Amygdala (tissue), 56 donors: ENCODE measurements around the gene SYNDIG1.

ENCODE experiments used
- DNase-seq, 56 donors: peaks; one replicate each; lab custom pipeline; 2025; lab: John Stamatoyannopoulos, UW

Gene SYNDIG1

DNA sequence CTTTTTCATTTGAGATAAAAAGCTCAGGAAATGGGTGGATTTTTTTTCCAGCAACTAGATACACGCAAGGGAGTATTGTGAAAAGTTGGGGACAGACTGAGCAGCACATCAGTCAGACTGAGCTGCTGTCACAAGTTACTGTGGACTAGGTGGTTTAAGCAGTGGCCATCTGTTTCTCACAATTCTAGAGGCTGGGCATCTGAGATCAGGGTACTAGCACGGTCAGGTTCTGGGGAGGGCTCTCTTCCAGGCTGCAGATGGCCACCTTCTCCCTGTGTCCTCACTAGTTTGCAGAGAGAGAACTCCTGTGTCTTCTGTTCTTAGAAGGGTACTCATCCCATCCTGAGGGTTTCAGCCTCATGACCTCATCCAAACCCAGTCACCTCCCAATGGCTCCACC, 178.3 kb downstream of the SYNDIG1 start:
- no peak for DNase-seq

DNA sequence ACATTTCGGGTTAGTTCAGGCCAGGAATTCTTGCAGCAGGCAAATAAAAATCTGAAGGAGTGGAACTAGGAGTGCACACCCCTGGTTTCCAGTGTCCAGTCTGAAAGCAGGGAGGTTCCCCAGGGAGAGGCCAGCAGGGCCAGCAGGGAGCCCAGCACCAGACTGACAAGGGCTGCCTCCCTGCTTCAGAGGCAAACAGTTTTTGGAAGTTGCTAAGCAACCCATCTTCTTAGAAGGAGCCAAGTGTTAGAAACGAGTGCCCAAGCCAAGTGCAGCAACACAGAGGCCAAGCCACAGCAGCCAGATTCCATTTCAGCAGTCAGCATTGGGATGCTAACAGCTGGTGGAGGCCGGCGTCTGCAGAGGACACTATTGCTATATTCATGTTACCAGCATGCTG, 179.1 kb downstream of the SYNDIG1 start:
- DNase-seq, result no peak

DNA sequence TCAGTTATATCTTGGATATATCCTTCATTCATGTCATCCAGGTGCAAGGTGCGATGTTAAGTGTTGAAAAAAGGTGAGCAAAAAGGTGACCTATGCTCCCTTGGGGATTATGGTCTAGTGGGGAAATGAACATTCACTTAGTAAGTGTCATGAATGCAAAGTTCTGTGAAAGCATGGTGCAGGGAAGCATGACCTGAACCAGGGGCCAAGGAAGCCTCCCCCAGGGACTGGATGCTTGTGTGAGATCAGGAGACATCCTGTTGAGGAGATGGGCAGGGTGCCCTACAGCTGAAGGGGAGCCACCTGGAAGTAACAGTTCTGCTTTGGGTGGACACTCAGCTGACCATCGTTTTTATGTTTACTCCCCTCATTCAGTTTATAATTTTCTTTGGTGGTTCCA, 179.5 kb downstream of the SYNDIG1 start:
- DNase-seq, result no peak

DNA sequence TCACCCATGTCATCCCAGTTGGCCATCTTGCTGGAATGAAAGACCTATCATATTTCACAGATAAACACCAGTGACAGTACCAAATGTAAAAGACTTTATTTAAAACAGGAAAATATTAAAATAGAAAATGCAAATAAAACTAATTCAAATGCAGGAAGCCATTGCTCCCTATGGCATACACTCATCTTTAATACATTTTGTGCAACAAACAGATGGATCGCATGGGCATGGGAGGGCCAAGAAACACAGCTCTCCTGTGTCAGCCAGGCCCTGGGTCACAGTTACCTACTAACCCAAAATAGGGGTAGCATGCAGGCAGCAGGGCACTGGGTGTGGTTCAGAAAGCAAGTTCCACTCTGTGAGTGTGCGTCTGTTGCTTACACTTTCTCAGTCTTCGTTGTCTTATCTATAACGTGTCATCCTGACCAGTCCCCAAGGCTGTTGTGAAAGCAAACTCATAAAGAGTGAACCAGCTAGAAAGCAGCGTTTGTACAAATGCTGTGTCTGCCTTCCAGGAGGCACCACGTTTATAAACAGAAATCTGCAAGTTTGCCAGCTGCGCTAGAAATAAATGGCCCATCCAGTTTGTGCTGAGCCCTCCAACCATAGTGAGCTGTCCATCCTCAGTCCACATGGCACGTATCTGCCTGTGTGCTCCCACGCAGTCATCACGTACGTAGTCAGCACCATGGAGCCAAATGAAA, 180.5 kb downstream of the SYNDIG1 start:
- DNase-seq, result peak in 14 of 56 donors; percentile 14 to 66 (median 42)

DNA sequence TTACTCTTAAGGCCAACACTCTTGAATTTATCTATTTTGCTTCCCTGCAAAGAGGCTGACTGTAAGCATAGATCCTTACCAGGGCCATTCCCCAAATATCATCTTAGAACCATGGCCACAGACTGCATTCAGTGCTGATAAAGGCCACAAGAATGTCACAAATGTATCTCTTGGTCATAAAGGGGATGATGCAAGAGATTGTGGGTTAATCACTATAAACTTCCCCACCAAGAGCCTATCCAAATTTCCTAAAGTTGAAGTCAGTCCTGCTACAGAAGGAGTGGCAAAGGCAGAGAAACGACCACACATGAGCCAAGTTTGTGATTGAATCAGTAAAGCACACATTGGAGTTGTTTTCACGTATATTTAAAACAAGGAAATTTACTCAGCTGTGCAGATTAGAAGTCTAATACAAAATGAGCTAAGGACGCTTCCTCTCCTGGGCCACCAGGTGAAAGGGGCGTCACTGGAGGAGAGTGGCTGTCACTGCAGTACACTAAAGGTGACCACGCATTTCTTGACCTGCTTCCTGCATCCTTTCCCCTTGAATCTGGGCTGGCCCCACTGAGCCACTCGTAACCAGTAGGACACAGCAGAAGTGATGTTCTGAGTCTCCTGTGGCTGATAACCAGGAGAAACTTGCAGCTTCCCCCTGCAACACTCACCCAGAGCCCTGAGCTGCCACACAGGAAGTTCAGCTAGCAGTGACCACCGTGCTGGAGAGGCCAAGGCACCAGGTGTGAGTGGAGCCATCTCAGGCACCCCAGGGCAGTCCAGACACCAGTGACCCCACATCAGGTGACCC, 181.9 kb downstream of the SYNDIG1 start:
- no peak for DNase-seq

DNA sequence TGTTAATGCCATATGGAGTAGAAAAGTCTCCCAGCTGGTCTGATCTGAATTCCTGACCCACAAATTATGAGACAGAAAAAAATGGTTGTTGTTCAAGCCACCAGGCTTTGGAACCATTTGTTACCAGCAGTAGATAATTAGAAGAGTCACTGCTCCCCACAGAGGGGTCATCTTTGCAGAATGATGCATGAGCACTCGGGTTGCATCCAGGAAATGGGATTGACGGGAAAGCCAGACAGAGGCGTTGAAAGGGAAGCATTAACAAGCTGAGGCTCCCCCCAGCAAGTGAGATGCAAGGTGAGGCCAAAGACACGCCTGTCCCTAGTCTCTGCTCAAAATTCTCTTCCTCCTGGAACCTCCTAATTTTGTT, 182.5 kb downstream of the SYNDIG1 start:
- no peak for DNase-seq

DNA sequence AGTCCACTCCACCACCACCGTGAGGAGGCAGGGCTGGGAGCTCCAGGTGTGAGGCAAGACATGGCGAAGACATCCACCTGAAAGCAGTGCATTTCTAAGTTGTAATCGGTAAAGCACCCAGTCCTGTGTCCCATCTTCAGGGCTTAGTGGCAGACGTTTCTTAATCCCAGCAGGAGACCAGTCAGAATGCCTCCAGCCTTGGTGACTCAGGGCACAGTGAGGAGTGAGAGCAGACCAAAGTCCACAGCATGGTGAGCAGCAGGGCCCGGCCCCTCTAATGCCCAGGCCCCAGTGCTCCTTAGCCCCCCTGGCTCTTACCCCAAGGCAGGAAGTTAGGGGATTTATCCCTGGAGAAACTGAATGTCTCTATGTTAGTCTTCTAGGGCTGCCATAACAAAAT, 183.9 kb downstream of the SYNDIG1 start:
- DNase-seq, result no peak

DNA sequence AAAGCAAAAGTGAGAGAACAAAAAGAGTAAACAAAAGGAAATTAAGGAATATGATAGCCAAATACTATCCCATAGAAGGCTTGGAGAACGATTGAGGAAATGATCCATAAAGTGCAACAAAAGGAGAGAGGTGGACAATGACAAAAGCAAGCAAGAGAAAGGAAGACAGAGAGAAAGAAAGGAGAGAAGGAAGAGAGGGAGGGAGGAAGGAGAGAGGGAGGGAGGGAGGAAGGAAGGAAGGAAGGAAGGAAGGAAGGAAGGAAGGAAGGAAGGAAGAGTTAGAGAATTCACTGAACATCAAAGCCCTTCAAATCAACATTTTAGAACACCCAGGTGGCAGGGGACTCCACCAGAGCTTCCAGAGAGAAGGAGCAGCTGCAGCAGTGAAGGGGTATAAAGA, 185.0 kb downstream of the SYNDIG1 start:
- no peak for DNase-seq

DNA sequence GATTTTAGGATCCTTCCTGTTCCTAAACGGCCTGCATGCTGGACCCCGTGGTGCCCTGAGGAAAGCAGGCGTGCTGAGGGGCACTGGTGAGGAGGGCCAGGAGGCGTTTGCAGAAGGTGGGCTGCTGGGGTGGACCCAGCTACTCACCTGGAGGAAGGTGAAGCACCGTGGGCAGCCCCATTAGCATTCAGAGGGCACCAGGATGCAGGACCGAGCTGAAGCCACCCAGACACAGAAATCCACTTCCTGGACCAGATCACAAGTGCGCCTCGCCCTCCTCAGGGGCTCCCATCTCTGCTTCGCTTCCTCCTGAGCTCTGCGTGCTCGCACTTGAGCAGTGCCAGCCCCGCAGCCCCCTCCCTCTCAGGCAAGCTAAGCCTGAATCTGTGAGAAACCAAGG, 187.0 kb downstream of the SYNDIG1 start:
- no peak for DNase-seq

DNA sequence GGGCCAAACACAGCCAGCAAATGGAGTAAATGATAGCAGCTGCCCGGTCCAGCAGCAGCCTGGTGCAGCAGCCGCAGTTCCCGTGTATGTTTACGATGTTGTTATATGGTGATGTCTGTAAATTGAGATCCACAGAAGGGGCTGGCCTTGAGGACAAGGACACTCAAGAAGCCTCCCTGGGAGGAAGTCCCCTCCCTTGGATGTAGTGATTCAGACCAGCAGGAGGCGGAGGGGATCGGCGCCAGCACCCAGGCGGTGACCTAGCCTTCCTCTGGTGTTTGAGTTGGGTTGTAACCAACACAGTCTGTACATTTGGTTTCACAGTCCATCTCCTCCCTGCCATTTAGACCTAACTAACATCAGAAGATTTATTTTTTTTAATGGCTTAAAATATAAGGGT, 187.8 kb downstream of the SYNDIG1 start:
- no peak for DNase-seq

DNA sequence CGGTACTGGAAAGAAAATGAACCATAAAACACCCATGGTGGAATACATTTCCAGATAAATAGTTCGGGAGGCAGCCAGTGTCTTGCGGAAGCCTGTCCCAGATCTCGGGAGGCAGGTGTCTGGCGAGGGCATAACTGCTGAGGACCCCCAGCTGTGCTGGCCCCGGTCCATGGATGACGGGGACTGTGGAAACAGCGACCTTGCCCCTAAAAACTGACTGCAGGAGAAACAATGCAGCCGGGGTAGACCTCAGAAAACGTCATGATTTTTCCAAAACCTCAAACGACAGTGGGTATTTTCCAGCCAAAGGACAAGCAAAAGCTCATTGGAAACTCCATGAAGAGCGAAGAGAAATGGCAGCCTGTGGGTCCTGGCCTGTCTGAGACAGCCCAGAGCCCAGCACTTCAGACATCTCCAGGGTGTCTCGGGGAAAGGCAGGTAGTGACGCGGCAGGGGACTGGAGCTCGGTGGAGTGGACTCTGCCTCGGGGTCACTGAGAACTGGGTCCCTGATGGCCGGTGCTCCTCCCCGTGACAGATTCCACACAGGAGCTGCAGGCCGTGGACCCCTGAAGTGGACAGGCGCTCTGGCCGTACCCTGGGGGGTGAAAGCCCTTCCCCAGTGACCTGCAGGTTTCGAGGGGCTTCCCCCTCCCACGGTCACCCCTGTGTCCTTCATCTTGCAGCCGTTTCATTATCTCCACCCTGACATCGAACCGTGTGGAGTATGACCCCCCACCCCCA, 188.6 kb downstream of the SYNDIG1 start:
- no peak for DNase-seq

DNA sequence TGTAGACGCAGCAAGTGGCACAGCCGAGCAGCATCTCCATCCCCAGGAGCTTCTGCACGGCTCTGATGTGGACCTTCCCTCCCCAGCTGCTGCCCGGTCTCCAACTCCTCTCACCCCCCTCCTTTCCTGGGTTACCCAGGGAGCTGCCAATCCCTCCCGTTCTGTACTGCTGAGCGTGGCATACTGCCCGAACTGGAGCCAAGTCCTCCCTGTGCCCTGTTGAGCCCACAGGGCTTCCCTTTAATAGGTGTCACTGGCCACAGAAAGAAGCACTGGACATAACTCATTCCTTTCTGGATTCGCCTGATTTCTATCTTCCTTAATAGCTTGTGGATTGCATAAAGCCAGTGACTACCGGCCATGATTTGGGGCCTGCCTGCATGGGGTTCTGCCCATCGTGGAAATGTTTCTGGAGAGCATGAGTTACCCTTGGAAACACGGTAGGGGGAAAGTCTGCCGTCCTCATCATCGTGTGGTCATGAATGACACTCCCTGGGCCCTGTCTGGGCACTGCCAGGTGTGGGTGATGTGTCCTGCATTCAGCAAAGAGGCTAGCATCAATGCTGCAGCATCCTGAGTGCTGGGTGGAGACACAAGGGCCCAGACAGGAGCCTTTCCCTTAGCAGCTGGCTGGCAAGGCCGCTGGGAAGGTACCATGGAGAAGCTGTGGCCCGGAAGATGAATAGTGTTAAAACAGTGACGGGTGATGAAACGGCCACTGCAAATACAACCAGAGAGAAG, 189.7 kb downstream of the SYNDIG1 start:
- peak in 11 of 56 donors; percentile 13 to 47 (median 36) for DNase-seq

DNA sequence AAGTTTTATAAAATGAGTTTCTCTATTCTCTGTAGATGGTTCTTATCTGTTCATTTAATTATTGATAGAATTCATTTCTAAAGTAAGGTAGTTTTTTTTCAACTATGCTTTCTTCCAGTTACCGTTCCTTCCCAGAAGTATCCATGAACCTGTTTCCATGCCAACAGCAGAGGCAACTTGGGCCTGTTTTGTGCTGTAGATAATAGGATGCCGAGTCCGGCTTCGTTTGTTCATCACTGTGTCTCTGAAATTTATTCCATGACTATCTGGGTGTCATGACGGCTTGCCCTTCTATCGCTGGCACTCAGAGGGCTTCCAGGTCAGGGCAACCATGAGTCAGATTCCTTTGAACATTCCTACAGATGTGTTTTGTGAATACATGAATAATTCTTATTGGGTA, 190.4 kb downstream of the SYNDIG1 start:
- DNase-seq, result no peak

DNA sequence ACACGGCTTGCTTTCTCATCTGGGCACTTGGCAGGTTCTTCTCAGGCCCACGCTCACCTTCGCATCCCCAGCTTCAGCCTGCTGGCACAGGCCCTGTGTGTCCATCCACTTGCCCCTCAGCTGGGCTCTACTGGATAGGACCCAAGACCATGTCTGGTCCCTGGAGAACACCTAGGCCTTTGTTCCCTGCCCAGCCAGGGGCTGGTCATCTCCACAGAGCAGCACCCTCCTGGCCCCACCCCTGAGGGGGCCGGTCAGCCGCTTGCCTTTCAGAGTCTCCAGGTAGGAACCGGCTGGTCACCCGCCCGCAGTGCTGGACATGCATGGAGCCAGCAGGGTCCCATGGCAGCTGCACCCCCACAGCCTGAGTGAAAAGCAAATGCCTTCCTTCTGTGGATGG, 191.2 kb downstream of the SYNDIG1 start:
- no peak for DNase-seq

DNA sequence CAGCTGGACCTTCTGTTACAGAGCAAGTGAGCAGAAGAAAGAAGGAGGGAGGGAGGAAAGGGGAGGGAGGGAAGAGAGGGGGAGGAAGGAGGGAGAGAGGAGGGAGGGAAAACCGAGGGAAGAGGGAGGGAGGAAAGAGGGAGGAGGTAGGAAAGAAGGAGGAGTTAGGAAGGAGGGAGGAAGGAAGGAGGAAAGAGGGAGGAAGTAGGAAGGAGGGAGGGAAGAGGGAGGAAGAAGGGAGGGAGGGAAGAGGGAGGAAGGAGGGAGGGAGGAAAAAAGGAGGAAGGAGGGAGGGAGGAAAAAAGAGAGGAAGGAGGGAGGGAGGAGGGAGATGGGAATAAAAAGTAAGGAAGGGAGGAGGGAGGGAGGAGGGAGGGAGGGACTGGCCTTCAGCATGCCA, 191.8 kb downstream of the SYNDIG1 start:
- DNase-seq, result no peak

DNA sequence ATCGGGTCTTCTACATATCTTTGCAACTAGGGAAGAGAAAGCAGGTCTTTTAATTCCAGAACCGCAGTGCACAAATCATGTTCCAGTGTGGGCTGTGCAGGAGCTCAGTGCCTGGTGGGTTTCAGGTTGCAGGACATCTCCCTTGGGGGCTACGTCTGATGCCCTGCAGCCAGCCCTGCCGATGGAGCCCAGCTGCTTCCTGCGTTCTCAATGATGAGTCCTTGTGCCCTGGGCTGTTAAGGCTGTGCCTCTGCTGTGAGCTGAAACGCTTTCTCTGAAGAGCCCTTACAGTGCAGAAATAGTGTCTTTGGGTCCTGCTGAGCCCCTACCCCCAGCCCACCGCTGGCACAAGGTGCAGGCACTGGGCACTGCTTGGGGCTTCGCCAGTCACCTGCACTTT, 192.9 kb downstream of the SYNDIG1 start:
- DNase-seq, result no peak

DNA sequence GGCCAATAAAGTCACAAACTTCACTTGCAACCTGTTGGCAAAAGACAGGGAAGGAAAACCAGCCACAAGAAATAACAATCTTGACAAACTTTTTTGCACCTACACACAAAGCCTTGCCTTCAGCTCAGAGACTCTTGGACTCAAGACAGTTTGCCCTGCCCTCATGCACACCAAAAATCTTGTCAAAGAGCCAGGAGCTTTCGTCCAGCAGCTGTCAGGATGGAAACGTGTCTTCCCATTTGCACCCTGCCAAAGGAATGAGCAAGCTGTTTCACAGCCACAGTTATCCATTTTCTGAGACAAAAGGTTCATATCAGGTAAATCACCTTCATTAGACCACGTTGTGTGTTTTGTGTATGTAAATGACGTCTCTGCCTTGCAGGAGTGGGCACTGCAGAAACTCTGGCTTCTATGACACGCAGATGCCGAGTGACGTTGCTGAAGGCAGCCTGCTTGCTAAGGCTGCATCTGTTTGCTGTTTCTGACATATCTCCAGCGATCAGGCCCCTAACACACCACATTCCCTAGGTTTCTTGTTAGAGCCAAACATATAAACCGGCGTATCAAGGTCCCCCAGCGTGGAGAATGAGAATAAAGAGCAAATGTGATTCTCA, 193.4 kb downstream of the SYNDIG1 start:
- DNase-seq, result no peak

DNA sequence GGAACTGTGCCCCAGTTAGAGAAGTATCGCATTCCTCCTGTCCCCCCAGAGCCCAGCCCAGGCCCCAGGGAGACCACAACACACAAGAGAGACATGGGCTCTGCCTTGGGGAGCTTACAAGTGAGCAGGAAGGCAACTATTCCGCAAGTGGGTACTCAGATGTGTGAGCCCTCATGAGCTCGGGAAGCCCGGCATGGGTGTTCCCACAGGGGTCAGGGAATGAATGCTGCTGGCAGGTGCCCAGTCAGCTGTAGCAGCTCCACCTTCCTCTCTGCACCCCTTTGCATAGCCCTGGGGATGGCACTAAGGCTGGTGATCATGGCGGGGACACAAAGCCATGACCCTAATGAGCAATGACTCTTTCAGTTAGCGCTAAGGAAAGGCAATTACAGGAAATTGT, 194.1 kb downstream of the SYNDIG1 start:
- DNase-seq, result no peak

DNA sequence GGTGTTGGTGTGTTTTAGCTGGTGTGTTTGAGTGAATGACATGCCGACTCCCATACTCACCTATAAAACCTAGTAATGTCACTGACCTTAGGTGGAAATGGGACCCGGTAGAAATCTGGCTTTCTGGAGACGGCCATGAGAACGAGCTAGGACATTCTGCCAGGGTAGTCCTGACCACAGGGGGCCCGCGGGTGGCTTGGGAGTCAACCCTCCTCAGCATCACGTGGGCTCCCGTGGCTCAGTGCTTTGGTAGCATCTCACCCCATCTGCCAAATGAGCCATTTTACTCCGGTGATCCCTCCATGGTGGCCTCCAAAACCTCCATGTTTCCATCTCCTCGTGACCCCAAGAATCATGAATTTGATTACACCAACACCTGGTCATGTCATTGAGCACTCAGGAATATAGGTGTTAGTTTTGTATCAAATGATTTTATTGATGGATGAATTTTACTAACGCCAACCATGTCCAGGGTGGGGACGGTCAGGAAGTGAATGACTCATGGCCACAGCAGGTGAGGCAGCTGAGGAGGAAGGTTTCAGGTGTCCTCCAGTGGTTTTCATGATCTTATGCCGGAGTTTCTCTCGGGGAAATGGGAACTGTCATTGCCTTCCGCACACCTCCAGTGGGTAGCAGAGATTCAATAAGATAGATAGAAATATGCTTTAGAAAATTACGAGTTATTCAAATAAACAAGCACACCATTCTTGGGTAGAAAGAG, 195.0 kb downstream of the SYNDIG1 start:
- no peak for DNase-seq

DNA sequence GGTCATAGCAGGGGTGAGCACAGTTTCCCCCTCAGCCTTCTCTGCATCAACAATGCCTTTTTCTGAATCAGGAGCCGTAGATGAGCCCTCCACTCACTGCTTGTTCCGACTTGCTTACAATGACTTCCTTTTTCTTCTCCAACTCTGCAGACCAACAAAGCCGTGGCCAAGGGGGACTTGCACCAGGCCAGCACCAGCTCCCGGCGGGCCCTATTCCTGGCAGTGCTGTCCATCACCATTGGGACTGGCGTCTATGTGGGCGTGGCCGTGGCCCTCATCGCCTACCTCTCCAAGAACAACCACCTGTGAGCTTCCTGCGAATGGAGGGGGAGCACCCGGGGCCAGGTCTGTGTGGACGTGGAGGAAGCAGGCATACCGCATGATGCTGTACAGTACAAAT, 195.8 kb downstream of the SYNDIG1 start:
- peak in 7 of 56 donors; percentile 25 to 37 (median 30) for DNase-seq
